Stomach (tissue), 4 donors: ENCODE results near the gene EXOC2.

ENCODE experiments used
- EP300 ChIP-seq: sonication (generic); formaldehyde crosslinking; IDR thresholded peaks from one replicate; pipeline ENCODE4 v1.6.1; 2017; ENCODE audit warnings: antibody characterized with exemption
- POLR2A ChIP-seq, 4 donors: fragments of 450-650 bp; IDR thresholded peaks; one replicate each; pipeline ENCODE4 v1.6.1; 2016; ENCODE audit warnings: antibody characterized with exemption in 4 of 4, control low read depth in 2 of 4, mild to moderate bottlenecking in 1 of 4, moderate library complexity in 1 of 4

DNA sequence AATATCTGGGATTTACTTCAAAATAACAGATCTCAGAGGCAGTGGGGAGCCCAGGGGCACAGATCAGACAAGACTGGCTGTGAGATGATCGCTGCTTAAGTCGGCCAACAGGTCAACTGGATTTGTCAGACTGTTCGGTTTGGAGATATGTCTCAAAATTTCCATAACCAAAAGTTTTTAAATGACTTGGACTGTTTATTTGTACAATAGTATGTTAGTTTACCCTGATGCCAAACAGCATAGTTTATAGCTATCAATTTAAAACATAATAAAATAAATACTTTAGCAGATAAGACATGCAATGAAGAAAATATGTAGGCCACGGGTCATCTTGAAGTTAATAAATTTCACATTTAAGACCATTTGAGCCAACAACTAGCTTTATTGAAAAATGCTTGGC is 174.7 kb downstream of the EXOC2 start:
- no peak for TF ChIP-seq EP300
- TF ChIP-seq POLR2A (IDR thresholded peaks at IDR 0.05), result no peak
